SK-N-SH treated with all-trans-retinoic acid at 6 μM for 48 hours (cell line): Measurements from ENCODE around the gene NCS1.

Experiments
- ARNTL ChIP-seq: fragments of 450-650 bp; formaldehyde crosslinking; IDR thresholded peaks from 2 replicates; pipeline ENCODE4 v1.5.0; 2020; ENCODE audit warnings: low read depth, mild to moderate bottlenecking, moderate library complexity, borderline replicate concordance
- CSDC2 ChIP-seq: fragments of 250-450 bp; sonication (Bioruptor Pico); IDR thresholded peaks from 2 replicates; pipeline ENCODE4 v1.5.0; 2020; ENCODE audit warnings: mild to moderate bottlenecking, moderate library complexity
- CSRNP3 ChIP-seq: fragments of 250-450 bp; sonication (Bioruptor Pico); IDR thresholded peaks from 2 replicates; pipeline ENCODE4 v1.5.1; 2021; ENCODE audit warnings: mild to moderate bottlenecking, moderate library complexity
- GLIS3 ChIP-seq: fragments of 250-450 bp; sonication (Bioruptor Pico); IDR thresholded peaks from 2 replicates; pipeline ENCODE4 v1.5.0; 2020; ENCODE audit warnings: mild to moderate bottlenecking, moderate library complexity
- PATZ1 ChIP-seq: fragments of 250-450 bp; sonication (Bioruptor Pico); IDR thresholded peaks from 2 replicates; pipeline ENCODE4 v1.8.0; 2020; ENCODE audit warnings: mild to moderate bottlenecking, moderate library complexity, borderline replicate concordance
- RARB ChIP-seq: fragments of 250-450 bp; sonication (Bioruptor Pico); IDR thresholded peaks from 2 replicates; pipeline ENCODE4 v1.8.0; 2021; ENCODE audit warnings: mild to moderate bottlenecking, moderate library complexity
- ZNF8 ChIP-seq: fragments of 450-650 bp; formaldehyde crosslinking; IDR thresholded peaks from 2 replicates; pipeline ENCODE4 v1.5.0; 2020; ENCODE audit warnings: mild to moderate bottlenecking, moderate library complexity

GRCh38 chr9:130193103-130193502 lies 20.9 kb downstream of the NCS1 start:
- TF ChIP-seq RARB (no peak), PATZ1 (no peak), CSRNP3 (CRISPR knock-in tag) (no peak), ARNTL (no peak), CSDC2 (CRISPR knock-in tag) (no peak), ZNF8 (CRISPR knock-in tag) (no peak), GLIS3 (no peak)
